Mononuclear cell (primary cell): Measurements from ENCODE around the gene NID1. TPM values are rescaled to one million over a fixed set of nuclear protein-coding genes. Genes with fewer than 3 reads are reported as not detected.
"Not testable (repeated sequence)": the region's sequence is repeated elsewhere in the genome, so short reads cannot be mapped to it uniquely, and the experiment has no call there.

ENCODE experiments used
- H3K27me3 ChIP-seq: 2 replicates; pipeline ENCODE4 v1.6.0; 2011; ENCODE audit warnings: low read length, control low read depth; ENCODE audit not compliant: insufficient read depth
- H3K4me1 ChIP-seq: 2 replicates; pipeline ENCODE4 v1.5.1; 2011; ENCODE audit warnings: mild to moderate bottlenecking, low read length, control low read depth; ENCODE audit not compliant: insufficient read depth
- H3K4me3 ChIP-seq: 2 replicates; pipeline ENCODE4 v1.5.1; 2011; ENCODE audit warnings: mild to moderate bottlenecking, low read length, moderate library complexity
- H3K9me3 ChIP-seq: 2 replicates; pipeline ENCODE4 v1.5.1; 2011; ENCODE audit warnings: low read depth, mild to moderate bottlenecking, control low read depth, low read length
- total RNA-seq: library from RNA; depleted of rRNA; stranded (reverse); fragments of >200 nt; gene quantifications from one replicate; pipeline ENCODE4 v1.2.3, GENCODE V29; 2012

NID1 gene
- total RNA-seq, 1 donor: 6.1 TPM

- no peaks in the 10 kb centered on the region for H3K9me3 ChIP-seq
- H3K4me3 ChIP-seq: no peak overlapping the region
- H3K27me3 ChIP-seq: no peaks in the 10 kb centered on the region
- H3K4me1 ChIP-seq: no peaks in the 10 kb centered on the region
Observed at GRCh38 chr1:236083650-236084385, 18.9 kb upstream of the NID1 start.

- no peaks in the 10 kb centered on the region for H3K27me3 ChIP-seq
- no peak overlapping the region for H3K4me3 ChIP-seq
- H3K9me3 ChIP-seq: no peaks in the 10 kb centered on the region
- no peaks in the 10 kb centered on the region for H3K4me1 ChIP-seq
Observed at GRCh38 chr1:236082526-236082925, 17.6 kb upstream of the NID1 start.

GRCh38 chr1:236081546-236082227 is 16.8 kb upstream of the NID1 start:
- no peaks in the 10 kb centered on the region for H3K9me3 ChIP-seq
- H3K4me3 ChIP-seq: no peak overlapping the region
- H3K4me1 ChIP-seq: no peaks in the 10 kb centered on the region
- H3K27me3 ChIP-seq: no peaks in the 10 kb centered on the region

GRCh38 chr1:236079703-236080102 is 14.8 kb upstream of the NID1 start:
- H3K27me3 ChIP-seq: no peaks in the 10 kb centered on the region
- no peak overlapping the region for H3K4me3 ChIP-seq
- no peaks in the 10 kb centered on the region for H3K4me1 ChIP-seq
- H3K9me3 ChIP-seq: no peaks in the 10 kb centered on the region

- Histone ChIP-seq H3K4me1 (no peaks in the 10 kb centered on the region), H3K4me3 (no peak overlapping the region), H3K9me3 (no peaks in the 10 kb centered on the region), H3K27me3 (no peaks in the 10 kb centered on the region)
Observed at GRCh38 chr1:236078993-236079392, 14.1 kb upstream of the NID1 start.

GRCh38 chr1:236078077-236078476 is 13.2 kb upstream of the NID1 start:
- not testable (repeated sequence) for H3K27me3 ChIP-seq, H3K4me3 ChIP-seq, H3K4me1 ChIP-seq, H3K9me3 ChIP-seq

- Histone ChIP-seq H3K27me3 (no peaks in the 10 kb centered on the region), H3K4me1 (peaks cover 12% of the 10 kb centered on the region), H3K9me3 (no peaks in the 10 kb centered on the region), H3K4me3 (no peak overlapping the region)
Observed at GRCh38 chr1:236075848-236076247, 11.0 kb upstream of the NID1 start.

- no peak overlapping the region for H3K4me3 ChIP-seq
- no peaks in the 10 kb centered on the region for H3K27me3 ChIP-seq
- H3K4me1 ChIP-seq: peaks cover 12% of the 10 kb centered on the region
- no peaks in the 10 kb centered on the region for H3K9me3 ChIP-seq
Observed at GRCh38 chr1:236073307-236073897, 8.5 kb upstream of the NID1 start.

GRCh38 chr1:236072001-236072400 is 7.1 kb upstream of the NID1 start:
- Histone ChIP-seq H3K27me3 (no peaks in the 10 kb centered on the region), H3K9me3 (no peaks in the 10 kb centered on the region), H3K4me1 (peaks cover 17% of the 10 kb centered on the region), H3K4me3 (no peak overlapping the region)

- Histone ChIP-seq H3K4me3 (no peak overlapping the region), H3K27me3 (peaks cover 3% of the 10 kb centered on the region), H3K4me1 (peaks cover 29% of the 10 kb centered on the region), H3K9me3 (no peaks in the 10 kb centered on the region)
Observed at GRCh38 chr1:236070753-236071152, 5.9 kb upstream of the NID1 start.

- Histone ChIP-seq H3K27me3 (peaks cover 13% of the 10 kb centered on the region), H3K4me3 (no peak overlapping the region), H3K4me1 (peaks cover 39% of the 10 kb centered on the region), H3K9me3 (no peaks in the 10 kb centered on the region)
Observed at GRCh38 chr1:236069796-236070195, 4.9 kb upstream of the NID1 start.

- Histone ChIP-seq H3K4me1 (peaks cover 52% of the 10 kb centered on the region), H3K9me3 (no peaks in the 10 kb centered on the region), H3K4me3 (no peak overlapping the region), H3K27me3 (peaks cover 28% of the 10 kb centered on the region)
Observed at GRCh38 chr1:236067854-236068454, 3.1 kb upstream of the NID1 start.

GRCh38 chr1:236066828-236067386 is 2.0 kb upstream of the NID1 start:
- H3K9me3 ChIP-seq: no peaks in the 10 kb centered on the region
- peaks cover 45% of the 10 kb centered on the region for H3K4me1 ChIP-seq
- H3K27me3 ChIP-seq: peaks cover 34% of the 10 kb centered on the region
- no peak overlapping the region for H3K4me3 ChIP-seq

GRCh38 chr1:236066054-236066453 is 1.2 kb upstream of the NID1 start:
- Histone ChIP-seq H3K4me3 (no peak overlapping the region), H3K9me3 (no peaks in the 10 kb centered on the region)

GRCh38 chr1:236065509-236066005 is 667 bp upstream of the NID1 start:
- H3K9me3 ChIP-seq: no peaks in the 10 kb centered on the region
- H3K27me3 ChIP-seq: peaks cover 38% of the 10 kb centered on the region
- peaks cover 40% of the 10 kb centered on the region for H3K4me1 ChIP-seq
- peak overlapping the region; percentile 35 for H3K4me3 ChIP-seq

More at GRCh38 chr1:236066054-236066453, 1.2 kb upstream of the NID1 start:
- Histone ChIP-seq H3K27me3 (peaks cover 38% of the 10 kb centered on the region), H3K4me1 (peaks cover 40% of the 10 kb centered on the region)
